ENCODE measurements around the gene ACBD6.

DNA sequence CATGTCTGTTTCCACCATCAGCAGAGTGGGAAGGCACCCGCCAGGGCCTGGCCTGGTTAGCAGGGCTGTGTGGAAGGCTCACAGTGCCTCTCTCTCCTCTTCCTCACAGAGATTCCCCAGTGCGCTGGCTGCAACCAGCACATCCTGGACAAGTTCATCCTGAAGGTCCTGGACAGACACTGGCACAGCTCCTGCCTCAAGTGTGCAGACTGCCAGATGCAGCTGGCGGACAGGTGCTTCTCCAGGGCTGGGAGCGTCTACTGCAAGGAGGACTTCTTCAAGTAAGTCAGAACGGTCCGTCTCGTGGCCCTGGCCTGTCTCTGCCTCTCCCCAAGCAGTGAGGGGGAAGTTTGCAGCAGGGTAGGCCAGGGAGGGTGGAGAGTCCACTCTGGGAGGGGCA lies 254.2 kb downstream of the ACBD6 start:
- TF ChIP-seq POLR2A (IDR thresholded peaks at IDR 0.05) (no peak), POLR2AphosphoS5 (IDR thresholded peaks at IDR 0.05; ENCODE audit: insufficient read depth in 1 of 2, low read depth in 1 of 2) (no peak)
- TF ChIP-seq, protein P1, sequence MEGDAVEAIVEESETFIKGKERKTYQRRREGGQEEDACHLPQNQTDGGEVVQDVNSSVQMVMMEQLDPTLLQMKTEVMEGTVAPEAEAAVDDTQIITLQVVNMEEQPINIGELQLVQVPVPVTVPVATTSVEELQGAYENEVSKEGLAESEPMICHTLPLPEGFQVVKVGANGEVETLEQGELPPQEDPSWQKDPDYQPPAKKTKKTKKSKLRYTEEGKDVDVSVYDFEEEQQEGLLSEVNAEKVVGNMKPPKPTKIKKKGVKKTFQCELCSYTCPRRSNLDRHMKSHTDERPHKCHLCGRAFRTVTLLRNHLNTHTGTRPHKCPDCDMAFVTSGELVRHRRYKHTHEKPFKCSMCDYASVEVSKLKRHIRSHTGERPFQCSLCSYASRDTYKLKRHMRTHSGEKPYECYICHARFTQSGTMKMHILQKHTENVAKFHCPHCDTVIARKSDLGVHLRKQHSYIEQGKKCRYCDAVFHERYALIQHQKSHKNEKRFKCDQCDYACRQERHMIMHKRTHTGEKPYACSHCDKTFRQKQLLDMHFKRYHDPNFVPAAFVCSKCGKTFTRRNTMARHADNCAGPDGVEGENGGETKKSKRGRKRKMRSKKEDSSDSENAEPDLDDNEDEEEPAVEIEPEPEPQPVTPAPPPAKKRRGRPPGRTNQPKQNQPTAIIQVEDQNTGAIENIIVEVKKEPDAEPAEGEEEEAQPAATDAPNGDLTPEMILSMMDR (IDR thresholded peaks at IDR 0.05), result no peak

All from vagina (tissue), 2 donors.